ENCODE data around the gene ZNF81.
"Not testable (repeated sequence)": the region's sequence is repeated elsewhere in the genome, so short reads cannot be mapped to it uniquely, and the experiment has no call there.

The ZNF81 gene

GRCh38 chrX:47936224-47936939 is 99.7 kb downstream of the ZNF81 start:
- DNase-seq (ENCODE audit: low spot score) = peak; percentile 5

GRCh38 chrX:47936940-47937317 is 100.2 kb downstream of the ZNF81 start:
- DNase-seq (ENCODE audit: low spot score) = no peak

DNA sequence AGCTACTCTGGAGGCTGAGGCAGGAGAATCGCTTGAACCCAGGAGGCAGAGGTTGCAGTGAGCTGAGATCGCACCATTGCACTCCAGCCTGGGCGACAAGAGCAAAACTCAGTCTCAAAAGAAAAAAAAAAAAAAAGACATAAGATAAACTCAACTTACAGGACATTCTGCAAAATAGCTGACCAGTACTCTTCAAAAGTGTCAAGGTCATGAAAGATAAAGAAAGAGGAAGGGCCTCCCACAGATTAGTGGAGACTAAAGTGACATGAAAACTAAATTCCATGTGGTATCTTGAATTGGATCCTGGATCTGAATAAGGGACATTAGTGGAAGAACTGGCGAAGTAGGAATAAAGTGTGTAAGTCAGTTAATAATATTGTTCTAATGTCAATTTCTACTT is 103.7 kb downstream of the ZNF81 start:
- no peak for DNase-seq (ENCODE audit: low spot score)

GRCh38 chrX:47941423-47941822 is 104.7 kb downstream of the ZNF81 start:
- no peak for DNase-seq (ENCODE audit: low spot score)

DNA sequence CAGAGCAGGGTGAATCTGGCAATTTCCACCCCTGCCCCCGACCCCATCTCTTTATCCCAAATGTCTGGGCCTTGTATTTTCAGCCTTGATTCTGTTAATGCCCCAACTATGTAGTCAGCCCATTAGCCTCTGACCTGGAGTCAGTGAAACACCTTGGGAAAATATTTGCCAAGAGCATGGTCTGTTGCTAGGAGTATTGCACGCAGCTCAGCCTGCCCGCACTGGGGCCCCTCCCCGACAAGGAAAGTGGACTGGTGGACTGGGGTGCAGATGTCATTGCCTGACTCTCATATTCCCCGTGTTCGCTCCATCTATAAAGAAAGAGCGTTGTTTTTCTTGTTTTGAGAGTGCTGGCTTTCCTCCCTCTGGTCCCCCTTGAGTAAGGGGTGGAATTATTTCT is 118.6 kb downstream of the ZNF81 start:
- not testable (repeated sequence) for DNase-seq (ENCODE audit: low spot score)

- DNase-seq (ENCODE audit: low spot score) = no peak
Measured at GRCh38 chrX:47956016-47956415, 119.3 kb downstream of the ZNF81 start.

DNA sequence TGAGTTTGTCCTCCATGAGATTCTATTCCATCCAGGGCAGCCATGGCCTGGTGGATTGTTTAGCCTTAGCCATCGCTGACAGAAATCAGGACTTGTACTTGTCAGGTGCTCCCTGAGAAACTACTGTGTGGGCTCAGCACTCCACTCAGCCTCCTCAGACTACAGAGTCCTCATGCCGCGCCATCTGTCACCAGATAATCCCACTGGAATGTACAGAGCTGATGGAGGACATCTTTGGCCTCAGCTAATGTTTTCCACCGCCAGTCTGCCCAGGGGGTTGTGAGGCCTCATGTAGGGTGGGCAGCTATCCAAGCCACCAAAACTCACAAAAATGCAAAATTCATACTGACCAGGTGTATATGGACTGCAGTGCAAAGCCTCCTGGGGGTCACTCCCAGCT is 121.5 kb downstream of the ZNF81 start:
- DNase-seq (ENCODE audit: low spot score) = not testable (repeated sequence)

DNA sequence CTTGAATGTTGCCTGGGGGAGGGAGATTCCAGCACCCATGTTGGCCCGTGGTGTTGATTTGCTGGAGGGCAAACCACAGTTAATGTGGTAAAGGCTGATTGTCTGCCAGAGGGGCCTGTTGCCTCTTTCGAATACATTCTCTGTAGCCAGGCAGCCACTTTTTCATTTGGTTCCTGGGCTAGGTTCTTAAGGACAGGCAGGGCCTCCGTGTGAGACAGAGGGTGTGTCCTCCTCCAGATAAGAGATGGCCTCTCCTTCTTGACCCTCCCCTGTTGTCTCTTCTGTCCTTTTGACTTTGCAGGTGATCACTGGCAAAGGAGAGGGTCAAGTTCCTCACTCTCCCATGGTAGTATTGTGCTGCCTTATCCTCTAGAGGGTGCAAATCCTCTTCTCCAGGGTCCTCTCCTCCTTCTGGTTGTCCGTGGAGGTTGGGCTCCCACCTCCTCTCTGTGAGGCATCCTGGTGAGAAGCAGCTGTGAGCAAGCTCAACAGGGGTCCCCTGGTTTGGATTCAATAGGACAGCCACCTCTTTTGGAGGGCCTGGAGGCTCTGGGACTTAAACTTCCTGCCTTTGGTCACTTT is 122.2 kb downstream of the ZNF81 start:
- no peak for DNase-seq (ENCODE audit: low spot score)

- no peak for DNase-seq (ENCODE audit: low spot score)
Measured at GRCh38 chrX:47960406-47960805, 123.7 kb downstream of the ZNF81 start.

DNA sequence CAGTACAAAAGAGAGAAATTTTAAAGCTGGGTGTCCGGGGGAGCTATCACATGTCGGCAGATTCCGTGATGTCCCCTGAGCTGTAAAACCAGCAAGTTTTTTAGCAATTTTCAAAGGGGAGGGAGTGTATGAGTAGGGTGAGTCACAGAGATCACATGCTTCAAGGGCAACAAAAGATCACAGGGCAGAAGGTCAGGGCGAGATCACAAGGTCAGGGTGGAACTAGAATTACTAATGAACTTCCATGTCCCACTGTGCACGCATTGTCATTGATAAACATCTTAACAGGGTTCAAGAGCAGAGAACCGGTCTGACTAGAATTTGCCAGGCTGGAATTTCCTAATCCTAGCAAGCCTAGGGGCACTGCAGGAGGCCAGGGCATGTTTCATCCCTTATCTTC is 125.1 kb downstream of the ZNF81 start:
- not testable (repeated sequence) for DNase-seq (ENCODE audit: low spot score)

DNA sequence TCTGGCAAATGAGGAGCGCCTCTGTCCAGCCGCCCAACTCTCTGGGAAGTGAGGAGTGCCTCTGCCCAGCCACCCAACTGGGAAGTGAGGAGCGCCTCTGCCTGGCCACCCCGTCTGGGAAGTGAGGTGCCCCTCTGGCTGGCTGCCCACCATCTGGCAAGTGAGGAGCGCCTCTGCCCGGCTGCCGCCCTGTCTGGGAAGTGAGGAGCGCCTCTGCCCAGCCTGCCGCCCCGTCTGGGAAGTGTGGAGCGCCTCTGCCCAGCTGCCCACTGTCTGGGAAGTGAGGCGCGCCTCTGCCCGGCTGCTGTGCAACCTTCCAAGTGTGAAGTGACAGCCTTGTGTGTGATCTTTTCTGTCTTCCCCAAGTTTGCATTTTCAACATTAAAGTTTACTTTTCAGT is 128.8 kb downstream of the ZNF81 start:
- not testable (repeated sequence) for DNase-seq (ENCODE audit: low spot score)
